ENCODE measurements around the gene DTX3. TPM values are rescaled to one million over a fixed set of nuclear protein-coding genes. Genes with fewer than 3 reads are reported as not detected.

Gene DTX3
- 2.1 and 7.0 TPM in 2 replicates for total RNA-seq

GRCh38 chr12:57604454-57604991 lies at the start of gene DTX3:
TSS of gene DTX3 (plus strand) at chr12:57604824. CDS start at chr12:57606518, 1,694 bp downstream.

GRCh38 chr12:57590864-57591781 lies 13.5 kb upstream of the DTX3 start, which contains the start of gene PIP4K2C:
TSS of gene PIP4K2C (plus strand) at chr12:57591192. CDS start at chr12:57591290, 98 bp downstream.

GRCh38 chr12:57611108-57611826 lies 6.6 kb downstream of the DTX3 start, which contains the start of gene ARHGEF25:
TSS of gene ARHGEF25 (plus strand) at chr12:57611435. CDS start at chr12:57611895, 460 bp downstream.

GRCh38 chr12:57632958-57633840 lies 28.6 kb downstream of the DTX3 start, which contains the start of gene B4GALNT1:
TSS of gene B4GALNT1 (minus strand) at chr12:57633201. CDS start at chr12:57632132, 1,069 bp downstream.

Other genes starting within 250 kb of the DTX3 start
- gene R3HDM2, start 173.8 kb upstream of the DTX3 start, total RNA-seq: 6.7 and 12.6 TPM in 2 replicates
- gene INHBC, start 170.0 kb upstream of the DTX3 start, total RNA-seq: not detected in 2 replicates
- 0.96 and 1.3 TPM in 2 replicates for gene INHBE, start 149.5 kb upstream of the DTX3 start, total RNA-seq
- gene GLI1, start 145.0 kb upstream of the DTX3 start, total RNA-seq: under 0.01 TPM in 1 of 2 replicates, not detected in the other
- gene ARHGAP9, start 125.0 kb upstream of the DTX3 start, total RNA-seq: not detected in 2 replicates
- 191 and 216 TPM in 2 replicates for gene MARS1, start 116.8 kb upstream of the DTX3 start, total RNA-seq
- 75.9 and 79.7 TPM in 2 replicates for gene DDIT3, start 84.3 kb upstream of the DTX3 start, total RNA-seq
- 4.5 and 6.0 TPM in 2 replicates for gene MBD6, start 82.0 kb upstream of the DTX3 start, total RNA-seq
- 77.6 and 95.4 TPM in 2 replicates for gene DCTN2, start 57.6 kb upstream of the DTX3 start, total RNA-seq
- gene KIF5A, start 54.8 kb upstream of the DTX3 start, total RNA-seq: under 0.01 TPM in 1 of 2 replicates, not detected in the other
- 47.5 and 52.2 TPM in 2 replicates for gene PIP4K2C, start 13.6 kb upstream of the DTX3 start, total RNA-seq
- 1.9 and 2.2 TPM in 2 replicates for gene ARHGEF25, start 6.6 kb downstream of the DTX3 start, total RNA-seq
- gene B4GALNT1, start 28.4 kb downstream of the DTX3 start, total RNA-seq: 0.48 TPM in 1 of 2 replicates, not detected in the other
- gene OS9, start 89.3 kb downstream of the DTX3 start, total RNA-seq: 126 and 136 TPM in 2 replicates
- gene AGAP2, start 133.9 kb downstream of the DTX3 start, total RNA-seq: under 0.01 and 0.21 TPM in 2 replicates
- 82.2 and 98.0 TPM in 2 replicates for gene TSPAN31, start 140.2 kb downstream of the DTX3 start, total RNA-seq
- gene CDK4, start 147.5 kb downstream of the DTX3 start, total RNA-seq: 128 and 199 TPM in 2 replicates
- 7.7 and 11.1 TPM in 2 replicates for gene MARCHF9, start 150.3 kb downstream of the DTX3 start, total RNA-seq
- 3.2 and 6.5 TPM in 2 replicates for gene CYP27B1, start 162.3 kb downstream of the DTX3 start, total RNA-seq
- 5.5 and 13.3 TPM in 2 replicates for gene METTL1, start 167.3 kb downstream of the DTX3 start, total RNA-seq
- 3.6 and 10.4 TPM in 2 replicates for gene EEF1AKMT3, start 167.8 kb downstream of the DTX3 start, total RNA-seq
- 15.3 and 23.6 TPM in 2 replicates for gene TSFM, start 178.0 kb downstream of the DTX3 start, total RNA-seq
- gene AVIL, start 213.9 kb downstream of the DTX3 start, total RNA-seq: 0.43 and 1.7 TPM in 2 replicates
- 18.3 and 35.0 TPM in 2 replicates for gene CTDSP2, start 241.9 kb downstream of the DTX3 start, total RNA-seq